GM12878 (cell line): ENCODE measurements around the gene PPP1CA. TPM values are rescaled to one million over a fixed set of nuclear protein-coding genes. Genes with fewer than 3 reads are reported as not detected.

ENCODE experiments used
- ATAC-seq: fragments of 200-7000 bp; cut with Tn5 transposase; 3 replicates; pipeline ENCODE4 v1.9.1; 2020; ENCODE audit warnings: mild to moderate bottlenecking, moderate library complexity
- BruUV-seq: library from RNA; stranded (reverse); fragments of 400-500 nt; replicated peaks from 2 replicates; lab custom pipeline; 2021; lab: Mats Ljungman, UMichigan
- CTCF ChIA-PET: fragments of 300-600 bp; sonication (Branson Sonifier 250); formaldehyde crosslinking; extraction: SDS; loops from one replicate; lab custom pipeline; 2021; ENCODE audit warnings: inconsistent platforms; lab: Yijun Ruan, JAX
- POLR2A ChIA-PET: fragments of 350-600 bp; formaldehyde crosslinking; extraction: SDS; loops from one replicate; lab custom pipeline; 2021; ENCODE audit warnings: inconsistent platforms; lab: Charles Lee
- RAD21 ChIA-PET: fragments of 300-600 bp; sonication (Branson Sonifier 250); formaldehyde crosslinking; loops from one replicate; lab custom pipeline; 2023; ENCODE audit warnings: antibody characterized with exemption; ENCODE audit not compliant: unreplicated experiment; lab: Charles Lee
- SMC1A ChIA-PET: fragments of 300-600 bp; sonication (Branson Sonifier 250); formaldehyde crosslinking; loops from one replicate; lab custom pipeline; 2023; ENCODE audit not compliant: unreplicated experiment, uncharacterized antibody; lab: Charles Lee
- DNase-seq: peaks from one replicate; pipeline ENCODE4 v3.0.0-alpha.2; 2011; ENCODE audit warnings: low read depth, low spot score
- FAIRE-seq: peaks from 3 replicates; lab custom pipeline; 2011; peaks lifted over from hg19 to GRCh38; lab: Jason Lieb, UNC
- H2AFZ ChIP-seq: 2 replicates; pipeline ENCODE4 v1.6.0; 2011; ENCODE audit warnings: low read depth, low read length, control low read depth; ENCODE audit not compliant: control insufficient read depth
- H3K27ac ChIP-seq: 2 replicates; pipeline ENCODE4 v1.5.1; 2011; ENCODE audit warnings: control low read depth; ENCODE audit not compliant: control insufficient read depth, insufficient read depth
- H3K27me3 ChIP-seq, 2 experiments: replicated peaks in 1 of 2; 2 replicates each; pipeline versions ENCODE4 v1.6.0 to v1.6.1; 2011; ENCODE audit warnings: low read length in 1 of 2; ENCODE audit not compliant: control insufficient read depth in 2 of 2, insufficient read depth in 2 of 2
- H3K36me3 ChIP-seq, 2 experiments: 2 replicates each; pipeline ENCODE4 v1.5.1; 2011; ENCODE audit warnings: low read length in 1 of 2; ENCODE audit not compliant: control insufficient read depth in 2 of 2, insufficient read depth in 2 of 2
- H3K4me1 ChIP-seq: 2 replicates; pipeline ENCODE4 v1.6.1; 2011; ENCODE audit warnings: mild to moderate bottlenecking, low read length, moderate library complexity, mixed read lengths; ENCODE audit not compliant: control insufficient read depth, insufficient read depth
- H3K4me2 ChIP-seq: 2 replicates; pipeline ENCODE4 v1.6.0; 2011; ENCODE audit warnings: control low read depth; ENCODE audit not compliant: control insufficient read depth, insufficient read depth
- H3K4me3 ChIP-seq: fragments of 200-600 bp; sonication (generic); 2 replicates; pipeline ENCODE4 v1.5.1; 2016
- H3K79me2 ChIP-seq: 2 replicates; pipeline ENCODE4 v1.6.0; 2011; ENCODE audit warnings: low read length; ENCODE audit not compliant: control insufficient read depth, insufficient read depth
- H3K9ac ChIP-seq: 2 replicates; pipeline ENCODE4 v1.8.0; 2011; ENCODE audit warnings: low read length, control low read depth, mixed read lengths; ENCODE audit not compliant: control insufficient read depth, insufficient read depth
- H3K9me3 ChIP-seq: replicated peaks from 3 replicates; pipeline ENCODE4 v1.5.1; 2011; ENCODE audit warnings: mild to moderate bottlenecking, low read length; ENCODE audit not compliant: control insufficient read depth, insufficient read depth
- H4K20me1 ChIP-seq: 2 replicates; pipeline ENCODE4 v1.6.0; 2011; ENCODE audit not compliant: control insufficient read depth, insufficient read depth
- CHD4 ChIP-seq: fragments of 200-600 bp; sonication (generic); IDR thresholded peaks from 2 replicates; pipeline ENCODE4 v1.6.1; 2016; ENCODE audit warnings: mild to moderate bottlenecking
- ETV6 ChIP-seq, 2 experiments: fragments of 450-650 bp in 1 of 2; IDR thresholded peaks in 1 of 2; conservative IDR thresholded peaks in 1 of 2; 2 replicates each; pipeline ENCODE4 v1.6.1; 2014; ENCODE audit warnings: antibody characterized with exemption in 1 of 2, borderline replicate concordance in 1 of 2, low read depth in 1 of 2, mild to moderate bottlenecking in 1 of 2, moderate library complexity in 1 of 2
- MEF2B ChIP-seq: fragments of 450-650 bp; IDR thresholded peaks from 2 replicates; pipeline ENCODE4 v1.6.1; 2018; ENCODE audit warnings: mild to moderate bottlenecking, moderate library complexity; ENCODE audit not compliant: partially characterized antibody, poor library complexity, severe bottlenecking
- MYB ChIP-seq: fragments of 150-350 bp; IDR thresholded peaks from 2 replicates; pipeline ENCODE4 v1.6.1; 2014; ENCODE audit warnings: mild to moderate bottlenecking, low read depth, low read length, borderline replicate concordance
- ZNF24 ChIP-seq: fragments of 450-650 bp; IDR thresholded peaks from 2 replicates; pipeline ENCODE4 v1.6.1; 2017; ENCODE audit warnings: antibody characterized with exemption, mild to moderate bottlenecking
- WGBS: methylation state at CpG from one replicate; pipeline ENCODE4 v1.1.6; 2016; ENCODE audit warnings: low lambda C conversion rate; ENCODE audit not compliant: insufficient replicate concordance, insufficient coverage; ENCODE audit errors: missing lambda C conversion rate; 5-methylcytosine and 5-hydroxymethylcytosine counted together
- in situ Hi-C: fragments of 300-500 bp; cut with MboI; formaldehyde crosslinking; loops from 9 replicates; pipeline ENCODE4 v1.14.3; 2018; ENCODE audit warnings: mixed read lengths
- intact Hi-C: fragments of 100-400 bp; cut with micrococcal nuclease; formaldehyde crosslinking; loops from one replicate; pipeline ENCODE4 v1.14.2; 2022; ENCODE audit not compliant: unreplicated experiment
- polyA plus RNA-seq, 11 experiments: library from polyadenylated mRNA; depleted of rRNA in 4 of 11; unstranded in 6 of 11; stranded (reverse) in 5 of 11; fragments of >200 nt; fragmentation: Nextera tagmentation in 4 of 11; fragmentation: Illumina TruSeq in 1 of 11; extraction: Ambion mirVana in 4 of 11; extraction: Trizol in 1 of 11; gene quantifications; 1 replicate in 1 of 11; 2 replicates in 10 of 11; pipeline versions ENCODE4 v1.2.1 to v1.2.3, GENCODE V29; 2011 to 2016; ENCODE audit warnings: inconsistent platforms in 2 of 11, missing spikeins in 2 of 11, low read depth in 1 of 11
- total RNA-seq, 4 experiments: library from RNA; depleted of rRNA in 3 of 4; stranded (reverse); fragments of >200 nt in 3 of 4; fragmentation: Illumina TruSeq in 1 of 4; extraction: Trizol in 1 of 4; gene quantifications; 2 replicates each; pipeline versions ENCODE4 v1.2.1 to v1.2.3, GENCODE V29; 2013 to 2021
- TF ChIP-seq, protein P1 (sequence below): IDR thresholded peaks from 2 replicates; pipeline ENCODE4 v1.6.1; 2011; ENCODE audit warnings: mild to moderate bottlenecking, low read depth, low read length, moderate library complexity; ENCODE audit not compliant: insufficient replicate concordance
- TF ChIP-seq, protein P2 (sequence below): IDR thresholded peaks from 2 replicates; pipeline ENCODE4 v1.6.1; 2012; ENCODE audit warnings: mild to moderate bottlenecking, low read depth, low read length
- TF ChIP-seq, protein P3 (sequence below): fragments of 450-650 bp; IDR thresholded peaks from 2 replicates; pipeline ENCODE4 v1.6.1; 2016; ENCODE audit warnings: mild to moderate bottlenecking
- TF ChIP-seq, protein P4 (sequence below): fragments of 450-650 bp; IDR thresholded peaks from 2 replicates; pipeline ENCODE4 v1.6.1; 2014; ENCODE audit warnings: mild to moderate bottlenecking
- TF ChIP-seq, protein P5 (sequence below): fragments of 450-650 bp; IDR thresholded peaks from 2 replicates; pipeline ENCODE4 v1.6.1; 2017; ENCODE audit warnings: mild to moderate bottlenecking, low read depth, inconsistent platforms; ENCODE audit not compliant: poor library complexity, severe bottlenecking

PPP1CA gene
- total and polyA plus RNA-seq, 10 of the 15 experiments (the other 5 are each of a cell fraction or from before 2014, with no cell fraction given): 26.4 to 458 (median 240) TPM

DNA sequence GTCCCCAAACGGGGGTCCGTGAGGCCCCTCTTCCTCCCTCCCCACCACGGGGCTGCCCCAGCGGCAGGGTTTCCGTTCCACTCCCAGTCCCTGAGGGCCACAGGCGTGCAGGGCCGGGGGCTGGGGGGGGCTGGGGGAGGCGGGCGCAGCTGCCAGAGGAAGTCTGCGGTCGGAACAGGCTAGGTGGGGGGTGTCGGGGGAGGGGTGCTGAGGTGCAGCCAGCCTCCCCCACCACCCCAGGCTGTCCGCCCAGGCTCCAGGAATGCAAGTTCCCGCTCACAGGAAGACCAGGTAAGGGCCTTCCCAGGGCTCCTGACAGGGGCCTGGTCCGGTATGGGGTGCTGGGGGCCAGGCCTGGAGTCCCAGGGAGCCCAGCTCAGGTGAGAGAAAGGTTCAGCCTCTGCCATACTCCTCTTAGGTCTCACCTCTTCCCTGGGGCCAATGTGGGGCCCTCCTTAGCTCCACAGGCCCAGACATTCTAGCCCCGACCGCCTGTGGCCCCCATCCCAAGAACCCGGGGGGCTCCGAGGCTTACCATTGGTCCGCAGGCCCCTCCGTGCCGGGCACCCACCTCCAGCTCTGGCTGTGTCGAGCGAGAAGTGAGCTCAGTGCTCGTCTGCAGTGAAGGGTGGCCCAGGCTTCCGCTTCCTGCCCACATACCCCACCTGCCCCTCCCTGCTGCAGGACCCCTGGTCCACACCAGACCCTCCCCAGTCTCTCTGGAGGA lies 35.6 kb upstream of the PPP1CA start, which contains the start of gene PTPRCAP:
Gene PTPRCAP, minus strand, starts transcription at position 601 of the 727 bp plus-strand sequence. Its CDS starts 63 bp downstream, at position 538.
- ATAC-seq (peak; percentile 46), DNase-seq (no peak), FAIRE-seq (peak; percentile 31)
- Histone ChIP-seq H3K36me3 (peaks cover 6 to 21% of the 10 kb centered on the region in 2 experiments; a peak in 3 of 4 replicates), H3K4me1 (peaks cover 36% of the 10 kb centered on the region), H3K27ac (peak within 1 kb of the TSS; percentile 99), H2AFZ (no peak within 1 kb of the TSS), H4K20me1 (no peaks in the 10 kb centered on the region), H3K4me3 (peak within 1 kb of the TSS; percentile 90), H3K79me2 (peaks cover 57% of the 10 kb centered on the region), H3K4me2 (peak within 1 kb of the TSS; percentile 86), H3K9me3 (no peaks in the 10 kb centered on the region), H3K9ac (peak within 1 kb of the TSS; percentile 99), H3K27me3 (no peaks in the 10 kb centered on the region)
- in situ Hi-C loops (no loop called here), intact Hi-C loops (loop anchor here (2.0 to 5.0 kb wide), 4 partner anchors 32 to 70 kb away; partner anchors contain the start of genes PPP1CA, TBC1D10C and TMEM134)
- ChIA-PET CTCF (interaction anchor here (0.5 to 4.3 kb wide), 20 partner anchors 8 to 219 kb away, joined by 3 to 53 read pairs (median 4); partner anchors contain the start of genes CDK2AP2, PPP1CA, RPS6KB2 and TBC1D10C), POLR2A (interaction anchor here (0.6 to 4.7 kb wide), 20 partner anchors 9 to 192 kb away, joined by 3 to 95 read pairs (median 6); partner anchors contain the start of genes AIP, CDK2AP2, GRK2 and NUDT8), RAD21 (interaction anchor here (0.6 to 7.2 kb wide), 19 partner anchors 9 to 193 kb away, joined by 3 to 112 read pairs (median 7); partner anchors contain the start of genes AIP, NUDT8, PITPNM1 and POLD4), SMC1A (interaction anchor here (0.7 to 4.2 kb wide), 15 partner anchors 8 to 196 kb away, joined by 3 to 46 read pairs (median 6); partner anchors contain the start of genes AIP, PITPNM1, PPP1CA and RAD9A)
- BruUV-seq: TSS peak; percentile 64
- WGBS: 0% methylated on average over 16 of the region's 26 CpGs
- TF ChIP-seq MEF2B (no peak), ZNF24 (no peak), ETV6 (conservative IDR thresholded peaks at IDR 0.05 in 1 of 2, IDR thresholded peaks at IDR 0.05 in 1 of 2; ENCODE audit: borderline replicate concordance in 1 of 2, low read depth in 1 of 2) (peak in 1 of 2 experiments; percentile 25; a peak in 1 of 4 replicates), MYB (no peak), CHD4 (no peak)
- TF ChIP-seq, protein P1, sequence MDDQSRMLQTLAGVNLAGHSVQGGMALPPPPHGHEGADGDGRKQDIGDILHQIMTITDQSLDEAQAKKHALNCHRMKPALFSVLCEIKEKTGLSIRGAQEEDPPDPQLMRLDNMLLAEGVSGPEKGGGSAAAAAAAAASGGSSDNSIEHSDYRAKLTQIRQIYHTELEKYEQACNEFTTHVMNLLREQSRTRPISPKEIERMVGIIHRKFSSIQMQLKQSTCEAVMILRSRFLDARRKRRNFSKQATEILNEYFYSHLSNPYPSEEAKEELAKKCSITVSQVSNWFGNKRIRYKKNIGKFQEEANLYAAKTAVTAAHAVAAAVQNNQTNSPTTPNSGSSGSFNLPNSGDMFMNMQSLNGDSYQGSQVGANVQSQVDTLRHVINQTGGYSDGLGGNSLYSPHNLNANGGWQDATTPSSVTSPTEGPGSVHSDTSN: peak; percentile 14
- TF ChIP-seq, protein P2, sequence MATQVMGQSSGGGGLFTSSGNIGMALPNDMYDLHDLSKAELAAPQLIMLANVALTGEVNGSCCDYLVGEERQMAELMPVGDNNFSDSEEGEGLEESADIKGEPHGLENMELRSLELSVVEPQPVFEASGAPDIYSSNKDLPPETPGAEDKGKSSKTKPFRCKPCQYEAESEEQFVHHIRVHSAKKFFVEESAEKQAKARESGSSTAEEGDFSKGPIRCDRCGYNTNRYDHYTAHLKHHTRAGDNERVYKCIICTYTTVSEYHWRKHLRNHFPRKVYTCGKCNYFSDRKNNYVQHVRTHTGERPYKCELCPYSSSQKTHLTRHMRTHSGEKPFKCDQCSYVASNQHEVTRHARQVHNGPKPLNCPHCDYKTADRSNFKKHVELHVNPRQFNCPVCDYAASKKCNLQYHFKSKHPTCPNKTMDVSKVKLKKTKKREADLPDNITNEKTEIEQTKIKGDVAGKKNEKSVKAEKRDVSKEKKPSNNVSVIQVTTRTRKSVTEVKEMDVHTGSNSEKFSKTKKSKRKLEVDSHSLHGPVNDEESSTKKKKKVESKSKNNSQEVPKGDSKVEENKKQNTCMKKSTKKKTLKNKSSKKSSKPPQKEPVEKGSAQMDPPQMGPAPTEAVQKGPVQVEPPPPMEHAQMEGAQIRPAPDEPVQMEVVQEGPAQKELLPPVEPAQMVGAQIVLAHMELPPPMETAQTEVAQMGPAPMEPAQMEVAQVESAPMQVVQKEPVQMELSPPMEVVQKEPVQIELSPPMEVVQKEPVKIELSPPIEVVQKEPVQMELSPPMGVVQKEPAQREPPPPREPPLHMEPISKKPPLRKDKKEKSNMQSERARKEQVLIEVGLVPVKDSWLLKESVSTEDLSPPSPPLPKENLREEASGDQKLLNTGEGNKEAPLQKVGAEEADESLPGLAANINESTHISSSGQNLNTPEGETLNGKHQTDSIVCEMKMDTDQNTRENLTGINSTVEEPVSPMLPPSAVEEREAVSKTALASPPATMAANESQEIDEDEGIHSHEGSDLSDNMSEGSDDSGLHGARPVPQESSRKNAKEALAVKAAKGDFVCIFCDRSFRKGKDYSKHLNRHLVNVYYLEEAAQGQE: no peak
- TF ChIP-seq, protein P3, sequence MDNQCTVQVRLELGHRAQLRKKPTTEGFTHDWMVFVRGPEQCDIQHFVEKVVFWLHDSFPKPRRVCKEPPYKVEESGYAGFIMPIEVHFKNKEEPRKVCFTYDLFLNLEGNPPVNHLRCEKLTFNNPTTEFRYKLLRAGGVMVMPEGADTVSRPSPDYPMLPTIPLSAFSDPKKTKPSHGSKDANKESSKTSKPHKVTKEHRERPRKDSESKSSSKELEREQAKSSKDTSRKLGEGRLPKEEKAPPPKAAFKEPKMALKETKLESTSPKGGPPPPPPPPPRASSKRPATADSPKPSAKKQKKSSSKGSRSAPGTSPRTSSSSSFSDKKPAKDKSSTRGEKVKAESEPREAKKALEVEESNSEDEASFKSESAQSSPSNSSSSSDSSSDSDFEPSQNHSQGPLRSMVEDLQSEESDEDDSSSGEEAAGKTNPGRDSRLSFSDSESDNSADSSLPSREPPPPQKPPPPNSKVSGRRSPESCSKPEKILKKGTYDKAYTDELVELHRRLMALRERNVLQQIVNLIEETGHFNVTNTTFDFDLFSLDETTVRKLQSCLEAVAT: peak; percentile 79
- TF ChIP-seq, protein P4, sequence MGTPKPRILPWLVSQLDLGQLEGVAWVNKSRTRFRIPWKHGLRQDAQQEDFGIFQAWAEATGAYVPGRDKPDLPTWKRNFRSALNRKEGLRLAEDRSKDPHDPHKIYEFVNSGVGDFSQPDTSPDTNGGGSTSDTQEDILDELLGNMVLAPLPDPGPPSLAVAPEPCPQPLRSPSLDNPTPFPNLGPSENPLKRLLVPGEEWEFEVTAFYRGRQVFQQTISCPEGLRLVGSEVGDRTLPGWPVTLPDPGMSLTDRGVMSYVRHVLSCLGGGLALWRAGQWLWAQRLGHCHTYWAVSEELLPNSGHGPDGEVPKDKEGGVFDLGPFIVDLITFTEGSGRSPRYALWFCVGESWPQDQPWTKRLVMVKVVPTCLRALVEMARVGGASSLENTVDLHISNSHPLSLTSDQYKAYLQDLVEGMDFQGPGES: no peak
- TF ChIP-seq, protein P5, sequence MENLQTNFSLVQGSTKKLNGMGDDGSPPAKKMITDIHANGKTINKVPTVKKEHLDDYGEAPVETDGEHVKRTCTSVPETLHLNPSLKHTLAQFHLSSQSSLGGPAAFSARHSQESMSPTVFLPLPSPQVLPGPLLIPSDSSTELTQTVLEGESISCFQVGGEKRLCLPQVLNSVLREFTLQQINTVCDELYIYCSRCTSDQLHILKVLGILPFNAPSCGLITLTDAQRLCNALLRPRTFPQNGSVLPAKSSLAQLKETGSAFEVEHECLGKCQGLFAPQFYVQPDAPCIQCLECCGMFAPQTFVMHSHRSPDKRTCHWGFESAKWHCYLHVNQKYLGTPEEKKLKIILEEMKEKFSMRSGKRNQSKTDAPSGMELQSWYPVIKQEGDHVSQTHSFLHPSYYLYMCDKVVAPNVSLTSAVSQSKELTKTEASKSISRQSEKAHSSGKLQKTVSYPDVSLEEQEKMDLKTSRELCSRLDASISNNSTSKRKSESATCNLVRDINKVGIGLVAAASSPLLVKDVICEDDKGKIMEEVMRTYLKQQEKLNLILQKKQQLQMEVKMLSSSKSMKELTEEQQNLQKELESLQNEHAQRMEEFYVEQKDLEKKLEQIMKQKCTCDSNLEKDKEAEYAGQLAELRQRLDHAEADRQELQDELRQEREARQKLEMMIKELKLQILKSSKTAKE: no peak
